Medulla oblongata (tissue), 1 donor: Measurements from ENCODE around the gene MTFMT.
"Not testable (repeated sequence)": the region's sequence is repeated elsewhere in the genome, so short reads cannot be mapped to it uniquely, and the experiment has no call there.

Experiments used
- DNase-seq: peaks from one replicate; pipeline ENCODE4 v3.0.0-alpha.2; 2015; ENCODE audit errors: extremely low spot score

MTFMT gene

DNA sequence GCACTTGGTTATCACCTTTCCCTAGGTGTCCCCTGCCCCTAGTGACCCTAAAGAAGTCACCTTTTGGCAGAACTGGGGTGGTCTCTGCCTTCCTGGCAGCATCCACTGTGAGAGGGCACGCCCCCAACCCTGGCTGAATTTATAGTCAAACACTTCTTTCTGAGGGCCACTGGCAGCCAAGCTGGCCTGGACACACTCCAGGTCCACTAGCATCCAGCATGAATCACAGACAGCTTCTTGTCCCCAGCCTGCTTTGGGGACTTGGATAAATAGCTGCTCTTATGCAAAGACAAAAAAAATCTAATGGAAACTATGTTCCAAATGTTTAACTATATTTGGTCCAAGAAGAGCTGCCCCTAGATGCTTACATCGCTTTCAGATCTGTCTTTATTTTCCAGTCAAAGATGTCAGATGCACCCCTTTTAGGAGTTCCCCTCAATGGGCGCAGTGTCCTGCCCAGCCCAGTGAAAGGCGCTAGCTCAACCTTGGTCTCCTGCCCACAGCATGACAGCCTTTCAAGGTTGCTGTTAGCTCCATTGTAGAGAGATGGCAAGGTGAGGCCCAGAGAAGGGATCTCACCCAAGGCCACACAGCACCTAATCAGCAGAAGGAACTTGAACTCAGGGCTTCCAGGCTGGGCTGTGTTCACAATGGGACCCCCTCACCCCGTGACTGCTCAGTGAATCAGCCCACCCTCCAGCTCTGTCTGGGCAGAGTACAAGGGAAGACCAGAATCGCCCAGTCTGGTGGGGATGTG, 31.4 kb upstream of the MTFMT start:
- DNase-seq, result peak; percentile 89

DNA sequence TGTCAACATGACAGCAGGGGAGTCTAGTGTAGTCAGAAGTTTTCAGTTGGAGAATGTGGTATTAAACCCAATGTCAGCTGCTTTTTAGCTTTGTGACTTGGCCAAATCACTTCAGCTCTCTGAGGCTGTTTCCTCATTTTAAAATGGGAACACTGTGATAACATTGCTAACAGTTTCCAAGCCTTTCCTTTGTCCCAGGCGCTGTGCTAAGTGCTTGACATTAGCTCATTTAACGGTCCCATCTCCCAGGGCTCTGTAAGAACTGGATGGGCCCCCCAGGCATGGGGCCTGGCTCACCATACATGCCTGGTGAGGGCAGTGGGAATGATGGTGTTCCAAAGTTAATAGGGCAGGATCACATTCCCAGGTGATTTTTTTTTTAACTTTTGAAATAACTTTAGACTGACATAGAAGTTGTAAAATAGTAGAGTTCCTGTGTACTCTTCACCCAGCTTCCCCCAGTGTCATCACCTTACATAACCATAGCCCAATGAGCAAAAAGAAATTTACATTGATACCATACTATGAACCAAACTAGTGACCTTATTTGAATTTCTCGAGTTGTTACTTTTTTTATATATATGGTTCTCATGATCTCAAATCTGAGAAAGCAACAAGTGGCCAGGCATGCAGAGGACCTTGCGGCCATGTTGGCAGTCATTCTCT, 30.6 kb upstream of the MTFMT start:
- peak; percentile 53 for DNase-seq

DNA sequence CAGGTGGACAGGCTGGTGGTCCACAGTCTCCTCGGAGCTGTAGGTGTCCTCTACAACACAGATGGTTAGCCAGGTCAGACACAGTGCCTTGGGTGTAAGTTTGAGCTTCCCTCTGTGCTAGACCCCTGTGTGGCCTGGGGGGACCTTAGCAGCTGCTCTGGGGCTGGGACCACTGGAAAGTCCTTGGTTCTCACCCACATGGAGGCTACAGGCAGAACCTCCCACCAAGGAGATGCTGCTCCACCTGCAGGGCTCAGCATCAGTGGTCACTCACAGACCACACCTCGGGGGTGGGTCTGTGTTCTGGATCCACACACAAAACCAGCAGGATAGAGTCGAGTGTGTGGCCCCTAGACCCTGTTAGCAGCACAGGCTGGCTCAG, 29.9 kb upstream of the MTFMT start:
- DNase-seq, result no peak

DNA sequence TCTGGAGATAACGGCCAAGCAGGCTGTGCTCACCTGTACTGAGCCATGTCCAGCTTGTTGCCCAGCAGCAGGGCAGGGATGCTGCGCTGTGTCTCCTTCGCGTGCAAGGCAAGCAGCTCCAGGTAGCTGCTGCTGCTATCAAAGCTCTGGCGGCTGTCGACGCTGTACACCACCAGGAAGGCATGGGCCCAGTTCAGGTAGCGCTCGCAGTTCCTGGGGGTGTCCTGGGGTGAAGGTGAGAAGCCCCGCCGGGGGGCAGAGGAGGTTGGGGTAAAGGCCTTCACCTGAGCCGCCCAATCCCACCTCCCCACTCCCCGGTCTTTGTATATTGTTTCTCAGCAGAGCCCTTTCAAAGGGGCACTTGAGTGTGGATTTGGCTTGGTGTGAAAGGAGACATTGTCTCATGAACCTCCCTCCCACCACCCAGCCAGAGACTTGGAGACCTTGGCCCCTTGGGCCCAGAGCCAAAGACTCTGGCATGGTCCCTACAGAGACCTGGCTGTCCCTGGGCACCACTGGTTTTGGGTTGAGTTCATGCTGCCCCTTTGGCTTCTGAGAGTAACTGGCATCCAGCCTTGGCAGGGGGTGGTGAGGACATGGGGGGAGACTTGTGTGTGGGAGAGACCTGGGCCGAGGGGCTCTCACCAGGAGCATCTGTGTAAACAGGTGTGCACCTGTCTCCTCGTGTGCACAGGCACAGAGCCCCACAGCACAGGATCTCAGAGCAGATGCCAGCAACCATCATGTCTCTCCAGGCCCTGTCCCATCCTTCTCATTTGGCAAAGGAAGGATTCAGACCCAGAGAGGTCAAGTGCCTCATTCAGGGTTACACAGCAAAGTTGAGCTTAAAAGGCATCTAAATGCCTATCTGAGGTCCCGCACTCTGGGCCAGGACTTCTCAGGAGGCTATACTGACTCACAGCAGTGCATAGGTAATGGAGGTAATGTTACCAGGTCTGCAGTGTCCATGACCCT, 29.2 kb upstream of the MTFMT start:
- peak; percentile 66 for DNase-seq

DNA sequence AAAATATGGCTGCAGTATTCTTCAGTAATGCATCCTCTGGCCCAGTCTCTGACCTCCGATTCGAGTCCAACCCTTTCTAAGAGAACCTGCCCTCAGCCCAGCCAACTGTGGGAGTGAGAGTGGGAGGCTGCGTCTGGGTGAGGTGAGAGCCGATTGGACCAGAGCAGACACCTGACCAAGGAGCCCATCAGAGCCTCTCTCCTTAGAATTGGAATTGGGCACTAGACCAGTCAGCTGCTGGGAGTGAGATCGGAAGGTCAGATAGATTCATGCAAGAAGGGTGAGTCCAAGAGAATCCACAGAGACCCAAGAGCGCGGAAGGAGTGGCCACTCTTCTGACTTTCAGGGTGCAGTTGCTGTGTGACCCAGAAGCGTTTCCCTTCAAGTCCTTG, 28.1 kb upstream of the MTFMT start:
- no peak for DNase-seq

DNA sequence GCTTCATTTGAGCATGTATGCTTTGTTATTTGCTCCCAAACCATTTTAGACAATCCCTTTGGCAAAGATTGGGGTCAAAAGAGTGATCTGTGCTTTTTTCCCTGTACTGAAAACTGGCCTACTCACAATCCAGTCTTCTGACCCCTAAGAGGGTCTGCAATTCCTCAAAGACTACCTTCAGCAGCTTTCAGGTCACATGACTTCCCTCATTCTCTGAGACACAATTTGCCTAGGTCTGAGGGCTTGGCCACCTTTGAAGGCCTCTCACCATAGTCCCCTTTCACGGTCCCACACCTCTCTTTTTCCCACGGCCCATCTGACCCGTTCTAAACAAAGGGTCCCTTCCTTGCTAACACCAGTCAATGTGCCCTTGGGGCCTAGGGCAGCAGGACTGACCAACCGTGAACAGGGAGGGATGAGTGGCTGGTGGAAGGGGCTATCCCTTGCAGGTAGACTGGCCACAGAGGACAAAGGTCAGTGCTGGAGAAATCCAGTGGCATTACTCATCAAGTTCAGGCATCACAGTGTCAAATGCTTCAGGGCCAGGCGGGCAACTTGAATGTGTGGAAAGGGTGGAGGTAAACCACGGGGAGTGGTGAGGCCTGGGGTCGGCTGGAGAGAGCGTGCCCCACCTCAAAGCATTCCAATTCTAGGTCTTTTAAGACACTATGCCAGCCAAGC, 27.6 kb upstream of the MTFMT start:
- no peak for DNase-seq

DNA sequence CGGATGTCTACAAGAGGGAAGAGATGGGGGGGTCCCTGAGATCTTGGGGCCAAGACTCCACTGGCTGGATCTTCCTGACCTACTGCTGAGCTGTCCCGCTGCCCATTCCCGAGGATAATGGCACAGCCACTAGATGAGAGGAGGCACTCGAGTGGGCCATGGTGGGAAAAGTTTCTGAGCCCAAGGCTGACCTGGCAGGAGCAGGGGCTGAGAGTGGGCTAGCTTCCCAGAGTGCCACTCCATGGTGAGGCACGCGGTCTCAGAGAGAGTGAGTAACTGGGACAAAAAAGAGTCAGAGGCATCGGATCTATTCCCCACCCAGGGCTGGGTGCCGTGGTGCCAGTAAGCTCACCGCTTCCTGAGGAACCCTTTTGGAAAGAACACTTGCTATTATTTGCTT, 26.7 kb upstream of the MTFMT start:
- DNase-seq, result peak; percentile 69

DNA sequence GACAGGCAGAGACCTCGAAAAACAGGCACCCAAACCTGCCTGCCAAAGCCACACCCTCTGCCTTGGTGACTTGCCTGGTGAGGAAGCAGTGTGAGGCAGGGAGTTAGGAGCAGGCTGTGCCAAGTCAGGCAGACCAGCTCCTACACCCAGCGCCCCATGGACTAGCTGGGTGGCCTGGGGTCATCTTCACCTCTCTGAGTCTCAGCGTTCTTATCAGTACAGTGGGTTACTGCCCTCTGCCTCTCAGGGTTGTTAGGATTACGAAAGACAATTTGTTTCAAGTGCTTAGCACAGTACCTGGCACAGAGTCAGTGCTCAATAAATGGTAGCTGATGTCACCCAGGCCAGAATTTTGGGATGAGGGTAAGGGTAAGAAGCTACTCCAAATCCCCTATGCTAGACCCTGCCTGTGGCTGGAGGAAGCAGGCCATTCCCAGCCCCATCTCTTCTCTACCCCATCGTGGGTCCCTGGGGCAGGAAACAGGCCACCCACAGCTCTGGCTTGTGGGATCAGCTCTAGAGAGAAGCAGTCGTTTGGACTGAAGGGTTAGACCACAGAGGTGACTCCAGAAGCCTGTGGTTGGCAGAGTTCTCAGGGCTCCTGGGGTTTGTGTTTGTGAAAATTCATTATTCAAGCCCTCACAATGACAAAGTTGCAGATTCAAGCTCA, 25.9 kb upstream of the MTFMT start:
- no peak for DNase-seq

DNA sequence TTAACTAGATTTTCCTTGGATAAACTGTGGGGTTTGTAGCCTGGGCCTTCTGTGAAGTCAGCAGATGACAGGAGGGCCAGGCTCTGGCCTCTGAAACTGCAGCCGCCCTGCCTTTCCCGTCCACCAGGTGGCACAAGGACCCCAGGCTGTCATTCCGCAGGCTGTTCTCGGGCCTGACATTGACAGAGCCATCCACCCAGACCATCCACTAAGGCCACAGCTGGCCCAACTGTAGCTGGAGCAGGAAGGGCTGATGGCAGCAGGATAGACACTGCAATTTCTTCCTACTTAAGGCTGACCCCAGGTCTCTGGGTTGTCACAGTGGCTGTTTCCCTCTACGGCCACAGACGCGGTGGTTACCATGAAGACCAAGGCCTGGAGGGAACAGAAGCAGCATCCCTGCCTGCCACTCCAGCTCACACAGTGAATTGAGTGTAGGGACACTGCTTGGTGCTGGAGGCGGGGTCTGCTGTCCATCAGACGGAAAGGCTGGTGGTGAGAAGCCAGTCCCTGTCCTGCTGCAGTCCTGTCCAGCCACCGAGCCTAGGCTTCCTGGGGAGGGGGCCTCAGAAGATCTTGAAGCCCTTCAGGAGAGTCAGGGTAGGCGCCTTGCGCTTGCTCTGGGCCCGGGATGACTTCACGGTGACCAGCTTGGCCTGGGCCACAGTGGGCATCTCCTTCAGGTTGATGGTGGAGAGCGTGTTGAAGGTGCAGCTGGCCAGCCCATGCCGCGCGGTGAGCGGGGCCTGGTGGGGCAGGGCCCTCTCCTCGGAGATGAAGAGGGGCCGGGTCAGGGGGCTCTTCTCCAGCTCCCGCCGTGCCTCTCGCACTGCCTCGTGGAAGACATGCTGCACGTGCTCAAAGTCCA, 25.1 kb upstream of the MTFMT start:
- peak; percentile 89 for DNase-seq

DNA sequence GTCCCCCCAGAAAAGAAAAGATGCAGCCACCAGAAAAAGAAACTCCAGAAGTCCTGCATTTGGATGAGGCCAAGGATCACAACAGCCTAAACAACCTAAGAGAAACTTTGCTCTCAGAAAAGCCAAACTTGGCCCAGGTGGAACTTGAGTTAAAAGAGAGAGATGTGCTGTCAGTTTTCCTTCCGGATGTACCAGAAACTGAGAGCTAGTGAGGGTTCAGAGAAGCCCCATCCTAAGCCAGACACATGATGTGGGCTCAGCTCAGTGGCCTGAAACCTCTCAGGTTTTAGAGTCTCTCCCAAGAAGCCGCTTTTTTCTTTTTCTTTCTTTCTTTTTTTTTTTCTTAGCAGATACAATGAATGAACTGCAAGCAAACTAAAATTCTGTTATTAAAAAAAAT, 23.5 kb upstream of the MTFMT start:
- no peak for DNase-seq

DNA sequence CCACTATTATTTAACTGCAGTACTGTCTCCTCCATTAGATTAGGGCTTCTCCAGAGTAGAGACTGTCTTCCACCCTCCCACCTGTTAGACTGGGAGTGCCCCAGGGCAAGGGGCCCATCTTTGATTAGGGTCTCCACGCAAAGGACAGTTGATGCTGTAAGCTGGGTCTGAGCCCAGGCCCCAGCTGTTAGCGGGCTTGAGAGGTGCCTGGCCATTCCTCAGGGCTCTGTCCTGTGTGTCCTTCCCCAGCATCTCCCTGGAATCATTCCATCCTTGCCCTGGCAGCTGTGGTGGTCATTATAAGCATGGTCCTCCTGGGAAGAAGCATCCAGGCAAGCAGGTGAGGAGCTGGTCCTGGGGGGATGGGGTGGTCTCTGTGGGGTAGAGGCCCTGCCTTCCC, 21.8 kb upstream of the MTFMT start:
- DNase-seq, result no peak

DNA sequence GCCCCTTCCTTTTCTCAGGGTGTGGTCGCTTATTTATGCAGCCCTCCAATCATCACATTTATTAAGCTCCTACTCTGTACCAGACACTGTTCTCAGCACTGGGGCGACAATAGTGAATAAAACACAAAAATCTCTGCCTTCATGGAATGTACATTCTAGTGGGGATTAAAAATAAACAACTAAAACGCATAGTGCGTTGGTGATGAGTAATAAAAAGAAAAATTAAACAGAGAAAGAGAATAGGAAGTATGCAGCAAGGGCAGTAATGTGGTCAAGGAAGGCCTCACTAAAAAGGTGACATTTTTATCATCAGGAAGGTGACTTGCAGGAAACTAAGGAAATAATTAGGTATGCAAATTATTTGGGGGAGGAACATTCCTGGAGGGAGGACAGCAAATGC, 20.8 kb upstream of the MTFMT start:
- no peak for DNase-seq

DNA sequence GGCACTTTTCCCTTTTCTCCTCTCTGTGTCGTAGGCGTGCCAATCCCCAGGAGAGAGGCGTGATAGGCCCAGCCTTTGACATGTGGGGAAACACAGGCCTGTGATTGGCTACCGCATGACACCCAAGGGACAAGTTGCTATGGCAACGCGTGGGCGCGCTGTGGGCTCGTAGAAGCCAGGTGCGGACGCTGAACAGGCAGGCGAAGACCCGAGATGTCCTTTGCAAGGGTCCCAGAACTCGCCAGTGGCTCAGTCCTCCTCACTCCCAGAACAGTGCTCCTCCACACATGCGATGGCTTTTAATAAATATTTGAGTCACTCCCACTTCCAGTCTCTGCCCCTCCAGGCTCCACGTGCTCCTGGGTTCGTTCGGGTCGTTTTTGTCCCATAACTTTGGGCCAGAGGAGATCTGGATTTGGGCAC, 20.0 kb upstream of the MTFMT start:
- DNase-seq, result peak; percentile 97

DNA sequence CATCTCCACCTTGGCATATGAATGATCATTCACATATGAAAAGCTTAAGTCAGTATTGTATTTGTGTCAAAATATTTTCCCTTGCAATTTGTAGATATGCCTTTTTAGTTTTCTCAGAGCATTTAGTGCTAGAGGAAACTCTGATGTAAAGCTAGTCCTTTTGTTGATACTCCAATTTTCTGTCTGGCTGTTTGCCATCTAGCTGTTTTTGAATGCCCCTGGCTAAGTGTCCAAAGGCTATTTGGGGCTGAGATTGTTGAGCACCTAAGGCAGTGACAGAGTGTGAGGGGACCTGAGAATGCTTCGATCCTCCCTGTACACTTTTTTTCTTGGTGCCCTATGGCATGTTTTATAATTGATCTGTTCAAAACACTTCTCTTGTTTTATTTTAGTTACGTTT, 18.8 kb upstream of the MTFMT start:
- DNase-seq, result no peak

DNA sequence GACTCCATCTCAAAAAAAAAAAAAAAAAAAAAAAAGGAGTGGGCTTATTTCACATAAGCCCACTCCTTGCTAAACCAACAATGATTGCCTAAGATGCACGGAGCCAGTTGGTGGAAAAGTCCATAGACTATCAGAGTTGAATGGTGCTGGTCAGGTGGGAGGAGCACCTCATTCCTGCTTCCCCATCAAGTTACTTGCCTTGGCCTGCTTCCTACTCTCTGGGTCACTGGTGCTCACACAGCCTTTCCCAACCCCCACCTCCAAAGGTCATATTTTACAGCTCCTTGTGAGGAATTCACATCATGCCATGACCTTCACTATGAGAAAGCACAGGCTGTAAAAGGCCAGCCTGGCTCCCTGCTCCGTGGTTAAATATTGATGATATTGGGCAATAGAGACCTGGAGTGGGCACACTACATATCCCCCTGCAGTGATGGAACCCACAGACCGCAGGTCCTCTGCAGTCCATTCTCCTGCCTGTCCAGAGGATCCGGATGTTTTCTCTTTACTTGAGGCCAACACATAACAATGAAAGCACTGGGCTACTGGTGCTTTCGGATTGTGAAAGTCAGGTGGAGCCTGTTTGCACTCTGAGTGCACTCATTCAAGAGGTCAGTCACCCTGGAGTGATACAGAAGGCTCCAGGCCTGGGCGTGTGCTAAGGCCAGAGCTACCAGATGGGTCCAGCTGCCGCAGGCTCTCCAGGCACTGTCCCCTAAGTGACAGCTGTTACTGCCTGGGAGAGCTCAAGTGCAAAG, 15.5 kb upstream of the MTFMT start, which contains the start of gene SLC51B:
SLC51B (plus strand) TSS at position 664 of the 758 bp plus-strand sequence. CDS start 4,618 bp downstream, outside the sequence.
- no peak for DNase-seq

DNA sequence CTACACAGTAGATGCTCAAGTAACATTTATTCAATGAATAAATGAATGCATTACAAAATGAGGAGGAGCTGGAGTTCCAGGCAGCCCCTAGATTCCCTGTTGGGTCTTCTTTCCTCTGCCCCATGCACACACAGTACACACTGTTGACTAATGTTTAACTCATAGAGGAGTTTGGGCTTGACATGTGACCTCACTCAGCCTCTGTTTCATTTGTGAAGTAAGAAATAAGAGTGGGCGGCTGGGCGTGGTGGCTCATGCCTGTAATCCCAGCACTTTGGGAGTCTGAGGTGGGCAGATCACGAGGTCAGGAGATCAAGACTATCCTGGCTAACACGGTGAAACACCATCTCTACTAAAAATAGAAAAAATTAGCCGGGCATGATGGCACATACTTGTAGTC, 14.8 kb upstream of the MTFMT start:
- not testable (repeated sequence) for DNase-seq

DNA sequence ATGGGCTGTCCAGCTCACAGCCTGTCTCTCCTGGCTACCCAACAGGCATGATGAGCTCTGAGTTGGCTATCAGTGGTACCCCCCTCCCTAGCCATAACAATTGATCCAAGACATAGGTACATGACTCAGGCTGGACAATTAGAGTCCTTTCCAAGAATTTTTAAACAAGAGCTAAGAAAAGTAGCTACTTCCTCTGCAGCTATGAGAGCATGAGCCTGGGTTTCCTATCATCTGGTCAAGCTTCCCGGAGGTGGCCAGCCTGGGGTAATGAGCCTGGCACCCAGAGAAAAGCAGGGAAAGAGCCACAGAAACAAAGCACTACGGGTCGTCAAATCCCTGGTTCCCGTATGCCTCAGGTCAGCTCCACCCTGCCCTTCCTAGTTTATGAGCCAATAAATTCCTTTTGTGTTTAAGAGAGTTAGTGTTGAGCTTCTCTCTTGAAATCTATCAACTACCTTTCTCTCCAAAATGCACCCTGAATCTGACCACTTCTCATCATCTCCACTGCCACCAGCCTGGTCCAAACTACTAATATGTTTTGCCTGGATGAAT, 13.4 kb upstream of the MTFMT start:
- no peak for DNase-seq

DNA sequence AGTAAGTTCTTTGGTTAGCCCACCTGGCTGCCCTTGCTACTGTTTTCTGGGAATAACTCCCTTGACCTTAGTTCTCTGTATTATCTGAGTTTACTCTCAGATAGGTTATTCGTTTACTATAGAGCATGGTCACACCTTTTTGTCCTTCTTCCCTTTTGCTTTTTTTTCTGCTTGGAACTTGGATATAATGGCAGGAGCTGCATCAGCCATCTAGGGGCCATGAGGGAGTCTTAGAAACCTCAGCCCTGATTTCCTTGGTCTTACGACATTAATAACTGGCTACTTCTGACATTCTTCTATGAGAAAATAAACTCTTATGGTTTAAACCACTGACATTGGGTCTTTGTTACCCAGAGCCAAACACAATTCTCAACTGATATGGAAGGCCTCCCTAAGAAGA, 12.3 kb upstream of the MTFMT start:
- no peak for DNase-seq

DNA sequence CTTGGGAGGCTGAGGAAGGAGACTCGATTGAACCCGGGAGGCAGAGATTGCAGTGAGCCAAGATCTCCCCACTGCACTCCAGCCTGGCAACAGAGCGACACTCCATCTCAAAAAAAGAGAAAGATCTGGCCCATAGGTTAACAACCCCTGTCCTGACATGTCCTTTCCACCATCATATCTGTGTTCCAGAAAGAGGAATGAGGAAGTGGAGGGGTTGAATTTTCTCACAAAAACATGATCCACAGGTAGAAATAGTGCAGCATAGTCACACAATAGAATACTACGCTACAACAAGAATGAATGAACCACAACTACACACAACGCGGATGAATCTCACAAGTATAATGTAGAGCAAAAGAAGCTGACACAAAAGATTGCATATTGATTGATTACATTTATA, 11.0 kb upstream of the MTFMT start:
- no peak for DNase-seq
